T-helper 17 cell (primary cell): ENCODE measurements around the gene ZFYVE1. TPM values are rescaled to one million over a fixed set of nuclear protein-coding genes. Genes with fewer than 3 reads are reported as not detected.
A peak's percentile ranks its signal among the peaks of the same experiment; 100 is the strongest.
"Not testable (repeated sequence)": the region's sequence is repeated elsewhere in the genome, so short reads cannot be mapped to it uniquely, and the experiment has no call there.

Experiments used
- ATAC-seq: fragments of 150-1000 bp; cut with Tn5 transposase; 2 replicates; pipeline ENCODE4 v1.10.0; 2021; ENCODE audit warnings: mild to moderate bottlenecking, moderate library complexity
- DNase-seq, 3 donors: peaks; one replicate each; pipeline versions ENCODE4 v3.0.0 to v3.0.0-alpha.2; 2020 to 2021
- H3K9me3 ChIP-seq: one replicate; pipeline ENCODE4 v1.7.0; 2013; ENCODE audit warnings: low read length, mild to moderate bottlenecking; ENCODE audit not compliant: control insufficient read depth, poor library complexity, severe bottlenecking
- H3K27ac Mint-ChIP-seq: one replicate; pipeline ENCODE4 v1.8.0; 2022; ENCODE audit warnings: mild to moderate bottlenecking, moderate library complexity, mixed read lengths
- H3K27me3 Mint-ChIP-seq: one replicate; pipeline ENCODE4 v1.8.0; 2022; ENCODE audit warnings: mixed read lengths
- H3K36me3 Mint-ChIP-seq: one replicate; pipeline ENCODE4 v1.8.0; 2022; ENCODE audit warnings: low read depth, mixed read lengths
- H3K4me1 Mint-ChIP-seq: one replicate; pipeline ENCODE4 v1.8.0; 2022; ENCODE audit warnings: mild to moderate bottlenecking, mixed read lengths
- H3K4me3 Mint-ChIP-seq: one replicate; pipeline ENCODE4 v1.8.0; 2022; ENCODE audit warnings: mild to moderate bottlenecking, moderate library complexity, mixed read lengths
- total RNA-seq, 4 donors: library from RNA in 2 of 4; stranded (reverse) in 2 of 4; gene quantifications; one replicate each; pipeline ENCODE4 v1.2.3 and lab custom pipeline; 2022 to 2026

Gene ZFYVE1
- total RNA-seq, 2 donors from 2014 or later: 11.0 to 17.9 TPM

- DNase-seq (no peak), ATAC-seq (no peak)
- no peak overlapping the region for H3K27ac Mint-ChIP-seq
- no peaks in the 10 kb centered on the region for H3K9me3 ChIP-seq
- peaks cover 6% of the 10 kb centered on the region for H3K4me1 Mint-ChIP-seq
- no peak overlapping the region for H3K4me3 Mint-ChIP-seq
- no peaks in the 10 kb centered on the region for H3K27me3 Mint-ChIP-seq
- H3K36me3 Mint-ChIP-seq: peaks cover 3% of the 10 kb centered on the region
These were observed 64.0 kb downstream of the ZFYVE1 start for GRCh38 chr14:72962829-72963312.

- H3K4me1 Mint-ChIP-seq, H3K36me3 Mint-ChIP-seq: not testable (repeated sequence)
These were observed 64.6 kb downstream of the ZFYVE1 start for GRCh38 chr14:72962336-72962754.

GRCh38 chr14:72961579-72962335 lies 65.1 kb downstream of the ZFYVE1 start:
- Mint-ChIP-seq H3K4me3 (no peak overlapping the region), H3K4me1 (peaks cover 6% of the 10 kb centered on the region), H3K27ac (peak overlapping the region; percentile 49), H3K36me3 (peaks cover 3% of the 10 kb centered on the region), H3K27me3 (no peaks in the 10 kb centered on the region)
- DNase-seq (no peak), ATAC-seq (no peak)
- H3K9me3 ChIP-seq: no peaks in the 10 kb centered on the region

More at GRCh38 chr14:72962336-72962754, 64.6 kb downstream of the ZFYVE1 start:
- ATAC-seq, DNase-seq, H3K4me3 Mint-ChIP-seq, H3K27ac Mint-ChIP-seq, H3K27me3 Mint-ChIP-seq, H3K9me3 ChIP-seq: not testable (repeated sequence)

GRCh38 chr14:72961016-72961415 lies 65.9 kb downstream of the ZFYVE1 start:
- H3K4me3 Mint-ChIP-seq, H3K9me3 ChIP-seq, H3K4me1 Mint-ChIP-seq, H3K36me3 Mint-ChIP-seq, DNase-seq, H3K27me3 Mint-ChIP-seq, ATAC-seq: not testable (repeated sequence)
- peak overlapping the region; percentile 49 for H3K27ac Mint-ChIP-seq

GRCh38 chr14:72958548-72958947 lies 68.4 kb downstream of the ZFYVE1 start:
- Mint-ChIP-seq H3K36me3 (peaks cover 5% of the 10 kb centered on the region), H3K27ac (no peak overlapping the region)
- no peak for ATAC-seq

GRCh38 chr14:72957213-72957612 lies 69.7 kb downstream of the ZFYVE1 start:
- Mint-ChIP-seq H3K36me3 (peaks cover 5% of the 10 kb centered on the region), H3K4me1 (no peaks in the 10 kb centered on the region), H3K27ac (peak overlapping the region; percentile 67), H3K4me3 (no peak overlapping the region), H3K27me3 (no peaks in the 10 kb centered on the region)
- no peaks in the 10 kb centered on the region for H3K9me3 ChIP-seq
- DNase-seq (no peak), ATAC-seq (no peak)

More at GRCh38 chr14:72958548-72958947, 68.4 kb downstream of the ZFYVE1 start:
- no peak for DNase-seq
- Mint-ChIP-seq H3K4me1 (peaks cover 3% of the 10 kb centered on the region), H3K27me3 (no peaks in the 10 kb centered on the region), H3K4me3 (no peak overlapping the region)
- no peaks in the 10 kb centered on the region for H3K9me3 ChIP-seq

- not testable (repeated sequence) for H3K9me3 ChIP-seq, DNase-seq, H3K27me3 Mint-ChIP-seq, H3K36me3 Mint-ChIP-seq, H3K4me1 Mint-ChIP-seq, ATAC-seq, H3K4me3 Mint-ChIP-seq
- peak overlapping the region; percentile 67 for H3K27ac Mint-ChIP-seq
These were observed 70.2 kb downstream of the ZFYVE1 start for GRCh38 chr14:72956741-72957140.

- H3K4me3 Mint-ChIP-seq: no peak overlapping the region
- DNase-seq (no peak), ATAC-seq (no peak)
- no peaks in the 10 kb centered on the region for H3K9me3 ChIP-seq
- H3K27me3 Mint-ChIP-seq: no peaks in the 10 kb centered on the region
- no peaks in the 10 kb centered on the region for H3K4me1 Mint-ChIP-seq
- H3K36me3 Mint-ChIP-seq: peaks cover 6% of the 10 kb centered on the region
- H3K27ac Mint-ChIP-seq: no peak overlapping the region
These were observed 74.7 kb downstream of the ZFYVE1 start for GRCh38 chr14:72952171-72952570.

GRCh38 chr14:72948481-72949138 lies 78.3 kb downstream of the ZFYVE1 start:
- ATAC-seq (peak; percentile 57), DNase-seq (peak; percentile 29 to 58 (median 40))
- no peak overlapping the region for H3K4me3 Mint-ChIP-seq
- peaks cover 3% of the 10 kb centered on the region for H3K36me3 Mint-ChIP-seq
- H3K27me3 Mint-ChIP-seq: no peaks in the 10 kb centered on the region
- peak overlapping the region; percentile 19 for H3K27ac Mint-ChIP-seq
- no peaks in the 10 kb centered on the region for H3K4me1 Mint-ChIP-seq
- no peaks in the 10 kb centered on the region for H3K9me3 ChIP-seq

- H3K4me3 Mint-ChIP-seq: peak overlapping the region; percentile 31
- H3K27ac Mint-ChIP-seq: no peak overlapping the region
- no peaks in the 10 kb centered on the region for H3K4me1 Mint-ChIP-seq
- peaks cover 5% of the 10 kb centered on the region for H3K36me3 Mint-ChIP-seq
- no peaks in the 10 kb centered on the region for H3K9me3 ChIP-seq
- ATAC-seq (no peak), DNase-seq (no peak)
- no peaks in the 10 kb centered on the region for H3K27me3 Mint-ChIP-seq
These were observed 79.3 kb downstream of the ZFYVE1 start for GRCh38 chr14:72947366-72948160.

- no peaks in the 10 kb centered on the region for H3K27me3 Mint-ChIP-seq
- no peak overlapping the region for H3K27ac Mint-ChIP-seq
- no peaks in the 10 kb centered on the region for H3K9me3 ChIP-seq
- ATAC-seq: no peak
- DNase-seq: no peak
- H3K4me1 Mint-ChIP-seq: no peaks in the 10 kb centered on the region
- peaks cover 6% of the 10 kb centered on the region for H3K36me3 Mint-ChIP-seq
- H3K4me3 Mint-ChIP-seq: no peak overlapping the region
These were observed 80.4 kb downstream of the ZFYVE1 start for GRCh38 chr14:72946491-72946890.

- Mint-ChIP-seq H3K36me3 (peaks cover 6% of the 10 kb centered on the region), H3K4me1 (no peaks in the 10 kb centered on the region), H3K4me3 (no peak overlapping the region), H3K27ac (no peak overlapping the region), H3K27me3 (no peaks in the 10 kb centered on the region)
- H3K9me3 ChIP-seq: no peaks in the 10 kb centered on the region
- no peak for ATAC-seq
- no peak for DNase-seq
These were observed 81.4 kb downstream of the ZFYVE1 start for GRCh38 chr14:72945356-72946027.
